K562 (cell line): ENCODE measurements around the gene LAMB1. TPM values are rescaled to one million over a fixed set of nuclear protein-coding genes. Genes with fewer than 3 reads are reported as not detected.

Source experiments
- ARID1B ChIP-seq: fragments of 450-650 bp; IDR thresholded peaks from 2 replicates; pipeline ENCODE4 v1.6.1; 2016; ENCODE audit warnings: antibody characterized with exemption, mild to moderate bottlenecking, inconsistent platforms
- C11orf30 ChIP-seq: fragments of 450-650 bp; IDR thresholded peaks from 2 replicates; pipeline ENCODE4 v1.6.1; 2016; ENCODE audit warnings: low read depth, mild to moderate bottlenecking
- CBX3 ChIP-seq, 2 experiments: IDR thresholded peaks; 1 replicate in 1 of 2; 2 replicates in 1 of 2; pipeline ENCODE4 v1.6.1; 2012; ENCODE audit warnings: inconsistent platforms in 2 of 2, low read length in 2 of 2, borderline replicate concordance in 1 of 2, control low read depth in 1 of 2
- CREM ChIP-seq: IDR thresholded peaks from 2 replicates; pipeline ENCODE4 v1.6.1; 2014; ENCODE audit warnings: antibody characterized with exemption, low read depth
- EGR1 ChIP-seq: fragments of 450-650 bp; conservative IDR thresholded peaks from 2 replicates; pipeline ENCODE4 v1.6.1; 2017; ENCODE audit warnings: mild to moderate bottlenecking
- ESRRA ChIP-seq: fragments of 450-650 bp; IDR thresholded peaks from 2 replicates; pipeline ENCODE4 v1.6.1; 2014; ENCODE audit warnings: low read depth, mild to moderate bottlenecking, moderate library complexity, borderline replicate concordance
- GTF2E2 ChIP-seq: fragments of 200-800 bp; sonication (Bioruptor generic); IDR thresholded peaks from 2 replicates; pipeline ENCODE4 v1.6.1; 2016; ENCODE audit warnings: missing genetic modification characterization, missing compliant biosample characterization
- HDAC2 ChIP-seq: fragments of 450-650 bp; IDR thresholded peaks from 2 replicates; pipeline ENCODE4 v1.6.1; 2016; ENCODE audit warnings: mild to moderate bottlenecking
- HDAC6 ChIP-seq: IDR thresholded peaks from 2 replicates; pipeline ENCODE4 v1.6.1; 2012; ENCODE audit warnings: low read depth, mild to moderate bottlenecking, control low read depth, inconsistent platforms, low read length, moderate library complexity
- ID3 ChIP-seq, 2 experiments: fragments of 250-450 bp in 1 of 2; fragments of 450-650 bp in 1 of 2; sonication (Bioruptor Pico) in 1 of 2; IDR thresholded peaks; 2 replicates each; pipeline versions ENCODE4 v1.6.1 to v1.8.0; 2016 to 2021; ENCODE audit warnings: mild to moderate bottlenecking in 2 of 2, moderate library complexity in 2 of 2, missing compliant biosample characterization in 1 of 2, missing genetic modification characterization in 1 of 2
- PRDM10 ChIP-seq: fragments of 450-650 bp; IDR thresholded peaks from 2 replicates; pipeline ENCODE4 v1.6.1; 2018; ENCODE audit not compliant: partially characterized antibody
- RNF2 ChIP-seq: sonication (generic); IDR thresholded peaks from 2 replicates; pipeline ENCODE4 v1.6.1; 2016
- SMARCA4 ChIP-seq: fragments of 450-650 bp; IDR thresholded peaks from 2 replicates; pipeline ENCODE4 v1.6.1; 2016
- TCF3 ChIP-seq: sonication (generic); formaldehyde crosslinking; IDR thresholded peaks from 2 replicates; pipeline ENCODE4 v1.4.0; 2020; ENCODE audit warnings: mild to moderate bottlenecking, missing genetic modification reagents
- ZNF609 ChIP-seq: sonication (generic); formaldehyde crosslinking; IDR thresholded peaks from 2 replicates; pipeline ENCODE4 v1.8.1; 2023; ENCODE audit warnings: missing genetic modification reagents, mild to moderate bottlenecking, borderline replicate concordance
- polyA plus RNA-seq, 8 experiments: library from polyadenylated mRNA; depleted of rRNA in 4 of 8; stranded (reverse) in 5 of 8; unstranded in 3 of 8; fragments of >200 nt; fragmentation: Nextera tagmentation in 2 of 8; fragmentation: Illumina TruSeq in 1 of 8; extraction: Ambion mirVana in 2 of 8; extraction: Trizol in 1 of 8; gene quantifications; 2 replicates each; pipeline versions ENCODE4 v1.2.1 to v1.2.3, GENCODE V29; 2011 to 2014; ENCODE audit warnings: inconsistent platforms in 1 of 8, missing spikeins in 1 of 8
- total RNA-seq, 7 experiments: library from RNA; depleted of rRNA in 6 of 7; stranded (reverse); fragments of >200 nt in 6 of 7; fragmentation: Illumina TruSeq in 2 of 7; extraction: Trizol in 2 of 7; gene quantifications; 2 replicates each; pipeline versions ENCODE4 v1.2.1 to v1.2.3, GENCODE V29; 2011 to 2021; ENCODE audit warnings: low replicate concordance in 1 of 7
- TF ChIP-seq, protein P1 (sequence below): fragments of 450-650 bp; conservative IDR thresholded peaks from 2 replicates; pipeline ENCODE4 v1.6.1; 2016; ENCODE audit warnings: missing genetic modification characterization, low read depth, mild to moderate bottlenecking, control low read depth, missing compliant biosample characterization
- TF ChIP-seq, protein P2 (sequence below): sonication (generic); IDR thresholded peaks from 2 replicates; pipeline ENCODE4 v1.6.1; 2016

The LAMB1 gene
- total and polyA plus RNA-seq, 9 of the 15 experiments (the other 6 are each of a cell fraction or from before 2014, with no cell fraction given): 6.0 to 17.7 (median 12.3) TPM

GRCh38 chr7:107998150-107998549 is 4.8 kb downstream of the LAMB1 start (continued):
- TF ChIP-seq, protein P1, sequence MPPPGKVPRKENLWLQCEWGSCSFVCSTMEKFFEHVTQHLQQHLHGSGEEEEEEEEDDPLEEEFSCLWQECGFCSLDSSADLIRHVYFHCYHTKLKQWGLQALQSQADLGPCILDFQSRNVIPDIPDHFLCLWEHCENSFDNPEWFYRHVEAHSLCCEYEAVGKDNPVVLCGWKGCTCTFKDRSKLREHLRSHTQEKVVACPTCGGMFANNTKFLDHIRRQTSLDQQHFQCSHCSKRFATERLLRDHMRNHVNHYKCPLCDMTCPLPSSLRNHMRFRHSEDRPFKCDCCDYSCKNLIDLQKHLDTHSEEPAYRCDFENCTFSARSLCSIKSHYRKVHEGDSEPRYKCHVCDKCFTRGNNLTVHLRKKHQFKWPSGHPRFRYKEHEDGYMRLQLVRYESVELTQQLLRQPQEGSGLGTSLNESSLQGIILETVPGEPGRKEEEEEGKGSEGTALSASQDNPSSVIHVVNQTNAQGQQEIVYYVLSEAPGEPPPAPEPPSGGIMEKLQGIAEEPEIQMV: no peak
- 0 out of 2 replicates have a peak, but pooled peaks have one; percentile 3 for TF ChIP-seq CREM
- TF ChIP-seq HDAC2: peak; percentile 59; the same call in 1 of the 2 replicates
- TF ChIP-seq ID3 (CRISPR knock-in tag; IDR thresholded peaks at IDR 0.05): no peak
- 0 out of 2 replicates have a peak, but pooled peaks have one; percentile 48 for TF ChIP-seq ID3 (tag; IDR thresholded peaks at IDR 0.05)
- TF ChIP-seq GTF2E2 (tag): peak; percentile 61; the same call in 1 of the 2 replicates
- TF ChIP-seq CBX3 (IDR thresholded peaks at IDR 0.05; ENCODE audit: borderline replicate concordance in 1 of 2, low read length in 2 of 2): no peak
- TF ChIP-seq PRDM10: no peak
- TF ChIP-seq ZNF609 (CRISPR knock-in tag): peak; percentile 80; the same call in 1 of the 2 replicates
- peak; percentile 79 for TF ChIP-seq C11orf30
- TF ChIP-seq TCF3 (CRISPR knock-in tag): peak; percentile 53; the same call in 1 of the 2 replicates
- peak; percentile 26; the same call in 1 of the 2 replicates for TF ChIP-seq ESRRA
- TF ChIP-seq RNF2: peak; percentile 61; the same call in 1 of the 2 replicates
- peak; percentile 61; the same call in 1 of the 2 replicates for TF ChIP-seq ARID1B
- TF ChIP-seq, protein P2, sequence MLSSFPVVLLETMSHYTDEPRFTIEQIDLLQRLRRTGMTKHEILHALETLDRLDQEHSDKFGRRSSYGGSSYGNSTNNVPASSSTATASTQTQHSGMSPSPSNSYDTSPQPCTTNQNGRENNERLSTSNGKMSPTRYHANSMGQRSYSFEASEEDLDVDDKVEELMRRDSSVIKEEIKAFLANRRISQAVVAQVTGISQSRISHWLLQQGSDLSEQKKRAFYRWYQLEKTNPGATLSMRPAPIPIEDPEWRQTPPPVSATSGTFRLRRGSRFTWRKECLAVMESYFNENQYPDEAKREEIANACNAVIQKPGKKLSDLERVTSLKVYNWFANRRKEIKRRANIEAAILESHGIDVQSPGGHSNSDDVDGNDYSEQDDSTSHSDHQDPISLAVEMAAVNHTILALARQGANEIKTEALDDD: peak; percentile 58
- 0 out of 2 replicates have a peak, but pooled peaks have one; percentile 12 for TF ChIP-seq EGR1
- TF ChIP-seq HDAC6: no peak
- peak; percentile 57 for TF ChIP-seq SMARCA4
